ENCODE data around the gene IMPDH1.

- TF ChIP-seq CTCF (IDR thresholded peaks at IDR 0.05) (no peak), POLR2A (IDR thresholded peaks at IDR 0.05) (no peak)
Measured at GRCh38 chr7:128352636-128353035, 57.1 kb downstream of the IMPDH1 start.
